ENCODE results near the gene ARHGEF39.
"Not testable (repeated sequence)": the region's sequence is repeated elsewhere in the genome, so short reads cannot be mapped to it uniquely, and the experiment has no call there.

DNA sequence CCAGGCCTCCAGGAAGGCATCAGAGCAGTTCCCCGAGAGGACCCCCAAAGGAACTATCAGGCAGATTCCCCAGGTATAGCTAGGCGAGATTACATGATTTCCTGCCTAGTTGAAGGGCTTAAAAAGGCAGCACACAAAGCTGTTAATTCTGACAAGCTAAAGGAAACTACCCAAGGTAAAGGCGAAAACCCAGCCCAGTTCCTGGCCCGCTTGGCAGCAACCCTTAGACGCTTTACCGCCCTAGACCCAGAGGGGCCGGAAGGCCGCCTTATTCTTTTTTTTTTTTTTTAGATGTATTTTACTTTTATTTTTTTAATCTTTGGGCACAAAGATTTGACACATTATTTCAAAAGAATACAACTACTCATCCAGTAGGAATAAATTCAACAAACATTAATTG is 26.2 kb downstream of the ARHGEF39 start:
- not testable (repeated sequence) for TF ChIP-seq POLR2A (IDR thresholded peaks at IDR 0.05; ENCODE audit: low read depth, low read length); SP1 (IDR thresholded peaks at IDR 0.05; ENCODE audit: low read depth, low read length); CREM (IDR thresholded peaks at IDR 0.05; ENCODE audit: low read depth); MXI1 (IDR thresholded peaks at IDR 0.05; ENCODE audit: low read depth, low read length); RELA (IDR thresholded peaks at IDR 0.05; ENCODE audit: borderline replicate concordance, partially characterized antibody); CBX5 (IDR thresholded peaks at IDR 0.05; ENCODE audit: low read depth); HDAC6 (IDR thresholded peaks at IDR 0.05; ENCODE audit: unreplicated experiment); ETV6 (conservative IDR thresholded peaks at IDR 0.05 in 1 of 2, IDR thresholded peaks at IDR 0.05 in 1 of 2; ENCODE audit: borderline replicate concordance in 1 of 2, low read depth in 1 of 2); SMAD5 (IDR thresholded peaks at IDR 0.05; ENCODE audit: low read depth); EP300 (IDR thresholded peaks at IDR 0.05; ENCODE audit: borderline replicate concordance in 1 of 2, control insufficient read depth in 1 of 2, low read depth in 2 of 2, low read length in 2 of 2); ZNF217 (IDR thresholded peaks at IDR 0.05)
- TF ChIP-seq, protein P1, sequence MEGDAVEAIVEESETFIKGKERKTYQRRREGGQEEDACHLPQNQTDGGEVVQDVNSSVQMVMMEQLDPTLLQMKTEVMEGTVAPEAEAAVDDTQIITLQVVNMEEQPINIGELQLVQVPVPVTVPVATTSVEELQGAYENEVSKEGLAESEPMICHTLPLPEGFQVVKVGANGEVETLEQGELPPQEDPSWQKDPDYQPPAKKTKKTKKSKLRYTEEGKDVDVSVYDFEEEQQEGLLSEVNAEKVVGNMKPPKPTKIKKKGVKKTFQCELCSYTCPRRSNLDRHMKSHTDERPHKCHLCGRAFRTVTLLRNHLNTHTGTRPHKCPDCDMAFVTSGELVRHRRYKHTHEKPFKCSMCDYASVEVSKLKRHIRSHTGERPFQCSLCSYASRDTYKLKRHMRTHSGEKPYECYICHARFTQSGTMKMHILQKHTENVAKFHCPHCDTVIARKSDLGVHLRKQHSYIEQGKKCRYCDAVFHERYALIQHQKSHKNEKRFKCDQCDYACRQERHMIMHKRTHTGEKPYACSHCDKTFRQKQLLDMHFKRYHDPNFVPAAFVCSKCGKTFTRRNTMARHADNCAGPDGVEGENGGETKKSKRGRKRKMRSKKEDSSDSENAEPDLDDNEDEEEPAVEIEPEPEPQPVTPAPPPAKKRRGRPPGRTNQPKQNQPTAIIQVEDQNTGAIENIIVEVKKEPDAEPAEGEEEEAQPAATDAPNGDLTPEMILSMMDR (IDR thresholded peaks at IDR 0.05 in 2 of 3, conservative IDR thresholded peaks at IDR 0.05 in 1 of 3; ENCODE audit: control insufficient read depth in 2 of 3, extremely low read depth in 1 of 3, insufficient read depth in 1 of 3, low read depth in 3 of 3, low read length in 3 of 3), result not testable (repeated sequence)
- TF ChIP-seq, protein P2, sequence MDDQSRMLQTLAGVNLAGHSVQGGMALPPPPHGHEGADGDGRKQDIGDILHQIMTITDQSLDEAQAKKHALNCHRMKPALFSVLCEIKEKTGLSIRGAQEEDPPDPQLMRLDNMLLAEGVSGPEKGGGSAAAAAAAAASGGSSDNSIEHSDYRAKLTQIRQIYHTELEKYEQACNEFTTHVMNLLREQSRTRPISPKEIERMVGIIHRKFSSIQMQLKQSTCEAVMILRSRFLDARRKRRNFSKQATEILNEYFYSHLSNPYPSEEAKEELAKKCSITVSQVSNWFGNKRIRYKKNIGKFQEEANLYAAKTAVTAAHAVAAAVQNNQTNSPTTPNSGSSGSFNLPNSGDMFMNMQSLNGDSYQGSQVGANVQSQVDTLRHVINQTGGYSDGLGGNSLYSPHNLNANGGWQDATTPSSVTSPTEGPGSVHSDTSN (IDR thresholded peaks at IDR 0.05; ENCODE audit: insufficient replicate concordance, low read depth, low read length), result not testable (repeated sequence)
